Lower lobe of right lung (tissue), 2 donors: ENCODE data around the gene PPP1R17. TPM values are rescaled to one million over a fixed set of nuclear protein-coding genes. Genes with fewer than 3 reads are reported as not detected.

ENCODE experiments used
- ATAC-seq, 2 donors: fragments of 200-7000 bp; cut with Tn5 transposase; one replicate each; pipeline ENCODE4 v1.9.1; 2020 to 2022; ENCODE audit warnings: mild to moderate bottlenecking in 2 of 2, moderate library complexity in 2 of 2
- DNase-seq: peaks from one replicate; pipeline ENCODE4 v3.0.0-alpha.2; 2020
- H3K27ac ChIP-seq: fragments of 200-600 bp; one replicate; pipeline ENCODE4 v1.8.0; 2022
- H3K27me3 ChIP-seq: fragments of 200-600 bp; one replicate; pipeline ENCODE4 v1.8.0; 2022; ENCODE audit warnings: low read depth
- H3K36me3 ChIP-seq: fragments of 200-600 bp; one replicate; pipeline ENCODE4 v1.8.0; 2022; ENCODE audit warnings: mild to moderate bottlenecking
- H3K4me1 ChIP-seq: fragments of 200-600 bp; one replicate; pipeline ENCODE4 v1.8.0; 2022
- H3K4me3 ChIP-seq: fragments of 200-600 bp; one replicate; pipeline ENCODE4 v1.8.0; 2022; ENCODE audit warnings: mild to moderate bottlenecking
- H3K9me3 ChIP-seq: fragments of 200-600 bp; one replicate; pipeline ENCODE4 v1.8.0; 2022
- CTCF ChIP-seq: fragments of 200-600 bp; IDR thresholded peaks from one replicate; pipeline ENCODE4 v1.8.0; 2022; ENCODE audit warnings: antibody characterized with exemption, mild to moderate bottlenecking
- intact Hi-C: fragments of 100-400 bp; cut with DNase I; formaldehyde crosslinking; loops from one replicate; pipeline ENCODE4 v1.11.0; 2022
- total RNA-seq: library from RNA; stranded (reverse); fragmentation: NEBNext Ultra II Directional; extraction: Animal tissue kit (Norgen Biotek cat#: 25700); gene quantifications from one replicate; pipeline ENCODE4 v1.2.1, GENCODE V29; 2021
- donor health status: DM: no; HTN: yes; CAD: no; lungs with severe emphysema.

PPP1R17 gene
- total RNA-seq, 1 donor from 2014 or later = not detected

GRCh38 chr7:31688372-31688771 lies 1.4 kb downstream of the PPP1R17 start:
- Histone ChIP-seq H3K36me3 (no peaks in the 10 kb centered on the region), H3K27ac (no peak overlapping the region), H3K4me1 (peaks cover 6% of the 10 kb centered on the region), H3K9me3 (no peaks in the 10 kb centered on the region), H3K4me3 (no peak overlapping the region), H3K27me3 (no peaks in the 10 kb centered on the region)
- ATAC-seq (peak; percentile 70 to 76), DNase-seq (no peak)
- no peak for TF ChIP-seq CTCF
- intact Hi-C loops = no loop called here

- no peaks in the 10 kb centered on the region for H3K36me3 ChIP-seq
- H3K4me1 ChIP-seq = peaks cover 6% of the 10 kb centered on the region
- H3K27me3 ChIP-seq = no peaks in the 10 kb centered on the region
- H3K4me3 ChIP-seq = no peak overlapping the region
- no peak overlapping the region for H3K27ac ChIP-seq
- intact Hi-C loops = no loop called here
- ATAC-seq (peak in 1 of 2 donors; percentile 36), DNase-seq (no peak)
- H3K9me3 ChIP-seq = no peaks in the 10 kb centered on the region
- TF ChIP-seq CTCF = no peak
These were observed 2.0 kb downstream of the PPP1R17 start for GRCh38 chr7:31688996-31689395.

GRCh38 chr7:31690935-31691334 lies 3.9 kb downstream of the PPP1R17 start:
- intact Hi-C loops = no loop called here
- H3K4me1 ChIP-seq = peaks cover 6% of the 10 kb centered on the region
- H3K9me3 ChIP-seq = no peaks in the 10 kb centered on the region
- H3K27me3 ChIP-seq = no peaks in the 10 kb centered on the region
- no peak overlapping the region for H3K27ac ChIP-seq
- no peaks in the 10 kb centered on the region for H3K36me3 ChIP-seq
- ATAC-seq = no peak
- H3K4me3 ChIP-seq = no peak overlapping the region
- no peak for TF ChIP-seq CTCF
- DNase-seq = no peak

GRCh38 chr7:31692451-31692850 lies 5.4 kb downstream of the PPP1R17 start:
- no peak overlapping the region for H3K4me3 ChIP-seq
- H3K36me3 ChIP-seq = no peaks in the 10 kb centered on the region
- intact Hi-C loops = no loop called here
- no peak overlapping the region for H3K27ac ChIP-seq
- H3K9me3 ChIP-seq = no peaks in the 10 kb centered on the region
- TF ChIP-seq CTCF = no peak
- no peaks in the 10 kb centered on the region for H3K27me3 ChIP-seq
- H3K4me1 ChIP-seq = peaks cover 6% of the 10 kb centered on the region
- no peak for DNase-seq
- ATAC-seq = no peak

GRCh38 chr7:31692871-31693270 lies 5.9 kb downstream of the PPP1R17 start:
- no peak for TF ChIP-seq CTCF
- Histone ChIP-seq H3K4me3 (no peak overlapping the region), H3K9me3 (no peaks in the 10 kb centered on the region), H3K4me1 (peaks cover 6% of the 10 kb centered on the region), H3K27me3 (no peaks in the 10 kb centered on the region), H3K27ac (no peak overlapping the region), H3K36me3 (no peaks in the 10 kb centered on the region)
- no peak for DNase-seq
- intact Hi-C loops = no loop called here
- no peak for ATAC-seq
